GM19193 (cell line): ENCODE data around the gene ADGRL3.

ENCODE experiments used
- POLR2A ChIP-seq: IDR thresholded peaks from 4 replicates; pipeline ENCODE4 v1.6.1; 2011; ENCODE audit not compliant: insufficient read depth, insufficient read length; ENCODE audit errors: extremely low read depth

ADGRL3 gene

DNA sequence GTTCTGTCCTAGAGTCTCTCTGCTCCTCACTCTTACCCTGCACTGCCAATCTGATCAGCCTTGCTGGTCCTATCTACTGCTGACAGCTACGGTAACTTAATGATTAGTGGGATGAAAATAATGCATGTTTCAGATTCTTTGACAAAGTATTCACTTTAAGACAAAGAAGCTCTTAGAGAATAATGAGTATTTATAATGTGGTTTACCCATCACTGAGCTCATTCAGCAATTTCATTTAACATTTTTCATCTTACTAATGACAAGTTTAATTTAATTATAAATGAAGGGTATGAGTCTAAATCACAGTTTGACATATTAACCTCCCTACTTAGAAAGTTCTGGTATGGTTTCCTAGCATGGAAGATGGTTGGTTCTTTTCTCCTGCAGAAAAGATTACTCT is 428.2 kb downstream of the ADGRL3 start:
- TF ChIP-seq POLR2A, result no peak

DNA sequence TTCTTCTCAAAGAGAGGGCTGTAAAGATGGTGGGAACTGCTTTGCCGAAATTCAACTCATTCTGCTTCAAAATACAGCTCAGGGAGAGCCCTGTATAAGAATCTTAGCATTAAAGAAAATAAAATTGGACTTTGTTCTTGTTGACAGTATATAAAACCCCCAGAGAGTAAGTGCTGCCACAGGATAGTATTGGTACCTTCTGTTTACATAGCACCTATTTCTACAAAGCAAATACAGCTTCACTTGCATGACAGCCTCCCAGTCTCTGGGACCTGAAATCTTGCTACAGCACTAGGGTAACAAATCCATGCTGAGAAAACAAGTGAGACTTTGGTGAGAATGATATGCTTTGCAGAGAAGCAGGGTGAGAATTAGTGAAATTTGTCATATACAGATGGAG is 428.6 kb downstream of the ADGRL3 start:
- TF ChIP-seq POLR2A, result no peak

DNA sequence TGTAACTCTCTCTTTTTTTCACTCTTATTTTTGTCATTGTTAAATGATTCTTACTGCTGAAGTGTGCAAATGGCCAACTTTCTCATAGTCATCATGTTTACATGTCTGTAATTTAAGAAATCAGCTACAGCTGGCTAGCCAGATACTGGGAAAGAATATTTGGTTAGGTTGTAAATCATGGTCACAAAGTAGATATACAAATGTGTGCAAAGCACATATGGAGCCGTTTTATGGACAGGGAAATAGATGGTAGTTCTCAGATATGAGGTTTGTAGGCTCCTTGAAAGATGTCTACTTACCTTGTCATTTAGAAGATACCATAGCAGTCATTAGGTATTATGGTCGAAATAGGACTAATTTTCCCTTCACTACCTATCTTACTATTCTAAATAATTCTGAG is 430.4 kb downstream of the ADGRL3 start:
- TF ChIP-seq POLR2A, result no peak

- TF ChIP-seq POLR2A, result no peak
Measured at GRCh38 chr4:61638591-61638990, 438.5 kb downstream of the ADGRL3 start.

DNA sequence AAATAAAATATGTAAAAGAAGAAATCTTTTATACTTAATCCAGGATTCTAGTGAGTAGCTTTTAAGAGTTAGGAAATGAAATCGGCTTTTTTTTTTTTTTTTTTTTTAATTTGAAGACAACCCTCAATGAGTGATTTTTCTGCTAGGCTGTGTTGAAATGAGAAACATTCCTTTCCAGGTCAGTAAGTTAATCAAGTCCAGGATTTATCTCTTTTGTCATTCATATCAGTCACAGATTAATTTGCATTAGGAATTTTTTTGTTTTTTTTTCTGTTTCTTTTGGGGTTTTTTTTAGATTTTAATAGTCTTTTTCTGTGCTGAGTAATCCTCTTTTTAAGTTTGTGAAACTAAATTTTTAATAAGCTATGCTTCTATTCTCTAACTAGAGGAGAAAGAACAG is 448.1 kb downstream of the ADGRL3 start:
- TF ChIP-seq POLR2A, result no peak

GRCh38 chr4:61657016-61657415 is 456.9 kb downstream of the ADGRL3 start:
- TF ChIP-seq POLR2A, result no peak

DNA sequence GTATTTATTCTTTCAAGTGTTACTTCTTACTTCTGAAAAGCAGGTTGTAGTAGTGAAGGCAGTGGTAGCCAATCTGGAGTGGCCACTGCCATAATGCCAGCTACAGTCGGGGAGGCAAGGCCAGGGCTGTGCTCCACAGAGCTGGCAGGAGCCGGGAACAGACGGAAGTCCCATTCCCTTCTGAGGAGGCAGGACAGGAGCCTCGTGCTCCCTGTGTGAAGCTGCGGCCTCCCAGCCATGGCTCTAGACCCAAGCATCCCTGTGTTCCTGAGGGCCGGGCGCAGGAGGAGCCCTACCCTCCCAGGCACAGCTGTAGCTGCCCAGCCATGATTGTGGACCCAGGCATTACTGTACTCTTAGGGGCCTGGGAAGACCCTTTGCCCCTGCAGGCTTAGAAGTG is 461.8 kb downstream of the ADGRL3 start:
- TF ChIP-seq POLR2A, result no peak

DNA sequence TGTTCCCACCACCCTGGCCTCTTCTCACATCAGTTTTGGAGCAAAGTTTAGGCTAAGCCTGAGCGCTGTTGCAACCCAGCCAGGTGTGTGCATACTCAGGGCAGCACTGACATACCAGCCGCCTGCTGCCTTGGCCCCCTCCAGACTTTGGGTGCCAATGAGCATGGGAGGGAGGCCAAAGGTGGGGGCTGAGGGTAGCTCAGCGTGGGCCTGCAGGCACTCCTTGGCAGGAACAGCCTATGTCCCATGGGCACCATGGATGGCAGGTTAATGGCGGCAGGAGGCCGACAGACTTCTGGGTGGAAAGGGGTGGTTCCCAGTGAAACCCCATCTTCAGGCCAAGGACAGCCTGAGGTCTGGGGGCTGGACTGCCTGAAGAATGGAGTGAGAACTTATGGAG is 462.2 kb downstream of the ADGRL3 start:
- TF ChIP-seq POLR2A, result no peak

GRCh38 chr4:61663310-61663709 is 463.2 kb downstream of the ADGRL3 start:
- no peak for TF ChIP-seq POLR2A

- TF ChIP-seq POLR2A, result no peak
Measured at GRCh38 chr4:61665649-61666048, 465.5 kb downstream of the ADGRL3 start.

DNA sequence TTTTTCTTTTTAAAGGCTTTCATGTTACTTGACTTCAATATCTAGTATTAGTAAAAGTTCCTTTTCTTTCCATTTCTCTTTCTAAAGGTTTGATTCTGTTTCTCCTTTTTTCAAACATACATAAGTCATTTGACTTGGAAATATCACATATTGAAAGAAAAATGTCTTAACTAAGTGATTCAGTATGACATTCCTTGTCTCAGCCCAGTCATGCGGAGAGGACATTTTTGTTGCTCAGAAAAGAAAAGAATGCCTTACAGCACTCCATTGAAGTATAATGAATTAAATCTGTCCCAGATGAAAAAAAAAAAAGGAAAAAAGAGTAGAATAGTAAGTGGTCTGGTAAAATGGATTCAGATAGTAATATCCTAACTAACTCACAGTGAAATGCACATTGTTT is 466.1 kb downstream of the ADGRL3 start:
- no peak for TF ChIP-seq POLR2A

DNA sequence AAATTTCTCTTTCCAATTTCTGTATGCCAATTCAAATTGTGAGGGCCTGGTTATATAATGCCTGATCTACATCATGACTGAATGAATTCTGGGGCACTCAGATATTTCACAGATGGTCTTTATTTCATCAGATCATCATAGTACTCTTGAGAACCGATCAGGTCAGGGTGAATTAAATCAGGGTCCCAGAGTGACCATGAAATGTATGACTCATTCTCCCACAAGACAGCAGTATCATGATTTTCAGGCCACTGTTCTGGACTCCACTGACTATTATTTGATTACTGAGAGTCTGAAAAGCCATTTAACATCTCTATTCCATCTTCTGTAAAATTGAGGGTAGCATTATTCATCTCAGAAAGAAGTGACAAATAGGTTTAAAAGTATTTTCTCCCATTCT is 471.5 kb downstream of the ADGRL3 start:
- no peak for TF ChIP-seq POLR2A

DNA sequence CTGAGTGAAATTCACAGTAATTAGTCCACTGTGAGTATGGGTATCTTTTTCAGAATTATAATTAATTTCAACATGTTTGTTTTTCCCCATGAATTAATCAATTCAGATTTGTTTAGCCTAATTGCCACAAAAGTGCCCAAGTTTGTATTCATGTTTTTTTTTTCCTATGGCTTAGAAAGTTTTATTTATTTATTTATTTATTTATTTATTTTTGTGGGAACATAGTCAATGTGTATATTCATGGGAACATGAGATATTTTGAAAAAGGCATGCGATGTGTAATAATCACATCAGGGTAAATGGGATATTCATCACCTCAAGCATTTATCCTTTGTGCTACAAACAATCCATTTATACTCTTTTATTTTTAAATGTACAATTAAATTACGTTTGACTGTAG is 475.3 kb downstream of the ADGRL3 start:
- no peak for TF ChIP-seq POLR2A

GRCh38 chr4:61678297-61678696 is 478.2 kb downstream of the ADGRL3 start:
- TF ChIP-seq POLR2A, result no peak

GRCh38 chr4:61693520-61693919 is 493.4 kb downstream of the ADGRL3 start:
- TF ChIP-seq POLR2A, result no peak

GRCh38 chr4:61714387-61714911 is 514.3 kb downstream of the ADGRL3 start:
- TF ChIP-seq POLR2A, result no peak

DNA sequence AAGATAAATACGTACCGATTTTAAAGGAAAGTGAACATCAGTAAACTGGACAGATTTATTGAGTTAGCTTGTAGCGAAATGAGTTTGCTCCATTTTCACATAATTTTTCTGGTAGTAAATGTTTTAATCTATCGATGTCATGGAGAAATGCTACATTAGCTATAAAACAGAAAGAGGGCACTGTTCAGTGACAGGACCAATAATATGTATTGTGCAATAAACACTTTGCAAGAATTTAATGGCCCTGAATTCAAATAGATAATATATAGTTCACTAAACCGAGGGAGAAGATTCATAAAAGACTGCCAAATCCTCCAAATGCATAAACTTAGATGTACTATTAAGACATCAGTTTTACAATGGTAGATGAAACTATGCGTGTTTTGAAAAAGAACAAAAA is 516.3 kb downstream of the ADGRL3 start:
- TF ChIP-seq POLR2A, result no peak

DNA sequence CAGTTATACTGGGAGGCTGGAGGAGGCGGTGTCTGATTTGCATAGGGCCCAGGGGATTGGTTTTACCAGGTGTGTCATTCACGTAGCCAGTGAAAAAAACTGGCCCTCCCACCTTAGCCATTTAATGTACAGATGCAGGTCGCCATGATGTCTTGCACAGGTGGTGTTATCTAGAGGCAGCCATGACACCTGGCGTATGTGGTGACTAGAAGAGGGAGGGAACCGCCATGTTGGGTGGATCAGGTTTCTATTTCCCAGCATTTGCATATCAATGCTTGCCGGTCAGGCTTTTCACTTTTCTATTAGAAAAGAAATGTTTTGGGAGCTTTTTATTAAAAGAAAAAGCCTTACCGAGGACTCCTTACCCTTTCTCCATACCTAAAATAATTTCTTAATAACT is 523.4 kb downstream of the ADGRL3 start:
- no peak for TF ChIP-seq POLR2A

DNA sequence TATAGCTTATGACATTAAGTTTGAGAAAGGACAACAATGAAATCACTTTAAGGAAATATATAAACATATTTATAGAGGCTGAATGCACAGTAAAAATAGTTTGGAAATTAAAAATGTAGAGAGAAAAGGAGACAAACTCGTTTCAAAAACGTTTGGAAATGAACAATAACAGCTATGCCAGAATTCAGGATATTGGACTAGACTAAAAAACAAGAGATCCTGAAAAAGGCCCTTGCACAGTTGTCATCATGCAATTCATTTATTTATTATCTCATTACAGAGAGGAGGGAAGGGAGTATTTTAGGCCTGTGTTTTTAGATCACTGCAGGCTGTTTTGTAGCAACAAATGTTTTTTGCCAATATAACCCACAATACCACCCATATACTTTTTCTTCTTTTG is 527.2 kb downstream of the ADGRL3 start:
- no peak for TF ChIP-seq POLR2A

DNA sequence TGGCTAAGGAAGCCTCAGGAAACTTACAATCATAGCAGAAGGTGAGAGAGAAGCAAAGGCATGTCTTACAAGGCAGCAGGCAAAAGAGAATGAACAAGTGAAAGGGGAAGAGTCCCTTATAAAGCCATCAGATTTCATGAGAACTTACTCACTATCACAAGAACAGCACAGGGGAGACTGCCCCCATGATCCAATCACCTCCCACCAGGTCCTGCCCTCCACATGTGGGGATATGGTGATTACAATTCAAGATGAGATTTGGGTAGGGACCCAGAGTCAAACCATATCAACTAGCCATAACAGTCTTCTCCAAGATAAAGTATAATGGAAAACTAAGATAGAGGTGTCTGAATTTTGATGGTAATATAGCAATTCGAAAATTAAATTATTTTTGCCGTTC is 534.3 kb downstream of the ADGRL3 start:
- TF ChIP-seq POLR2A, result no peak
